GM19099 (cell line): ENCODE measurements around the gene RIMKLB.

ENCODE experiments used
- POLR2A ChIP-seq: IDR thresholded peaks from 3 replicates; pipeline ENCODE4 v1.6.1; 2011; ENCODE audit warnings: low read depth; ENCODE audit not compliant: insufficient read length; ENCODE audit errors: extremely low read depth

RIMKLB gene

DNA sequence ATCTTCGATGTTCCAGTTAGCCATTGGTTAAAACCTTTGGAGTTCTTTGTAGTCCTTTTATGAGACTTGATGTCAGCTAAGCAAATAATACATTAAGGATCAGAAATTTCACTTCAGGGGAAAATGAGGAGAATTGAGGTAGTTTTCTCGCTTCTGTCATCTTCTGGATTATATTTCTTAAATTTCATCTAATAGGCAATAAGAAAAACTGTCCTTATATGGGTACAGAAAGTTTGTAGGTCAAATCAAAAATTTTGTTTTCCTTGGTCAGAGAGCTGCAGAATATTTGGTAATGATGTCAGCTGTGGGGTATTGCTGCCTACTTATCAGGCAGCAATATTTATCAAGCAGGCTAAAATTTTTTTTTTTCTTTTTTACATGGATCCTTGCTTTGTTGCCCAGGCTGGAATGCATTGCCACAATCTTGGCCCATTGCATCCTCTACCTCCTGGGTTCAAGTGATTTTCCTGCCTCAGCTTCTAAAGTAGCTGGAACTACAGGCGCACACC is 37.1 kb downstream of the RIMKLB start:
- no peak for TF ChIP-seq POLR2A

DNA sequence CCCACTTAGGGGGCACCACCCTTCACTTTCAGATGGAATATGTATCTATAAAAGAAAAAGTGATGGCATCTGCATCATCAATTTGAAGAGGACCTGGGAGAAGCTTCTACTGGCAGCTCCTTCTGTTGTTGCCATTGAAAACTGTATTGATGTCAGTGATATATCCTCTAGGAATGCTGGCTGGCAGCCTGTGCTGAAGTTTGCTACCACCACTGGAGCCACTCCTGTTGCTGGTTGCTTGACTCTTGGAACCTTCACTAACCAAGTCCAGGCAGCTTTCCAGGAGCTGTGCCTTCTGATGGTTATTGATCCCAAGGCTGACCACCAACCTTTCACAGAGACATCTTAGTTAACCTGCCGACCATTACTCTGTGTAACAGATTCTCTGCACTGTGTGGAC is 44.7 kb downstream of the RIMKLB start:
- TF ChIP-seq POLR2A: no peak

DNA sequence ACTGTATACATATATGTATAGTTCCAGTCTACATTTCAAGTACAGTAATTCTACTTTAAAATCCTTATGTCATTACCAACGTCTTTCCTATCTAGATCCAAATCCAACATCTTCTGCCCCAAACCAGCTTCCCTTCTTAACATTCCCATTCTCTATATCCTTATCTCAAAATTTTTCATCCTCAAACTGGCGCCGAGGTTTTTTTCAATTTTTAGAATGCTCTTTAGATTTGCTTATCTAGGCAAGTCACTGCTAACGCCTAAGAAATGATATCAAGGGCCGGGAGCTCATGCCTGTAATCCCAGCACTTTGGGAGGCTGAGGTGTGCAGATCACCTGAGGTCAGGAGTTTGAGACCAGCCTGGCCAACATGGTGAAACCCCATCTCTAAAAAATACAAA is 48.3 kb downstream of the RIMKLB start:
- no peak for TF ChIP-seq POLR2A

DNA sequence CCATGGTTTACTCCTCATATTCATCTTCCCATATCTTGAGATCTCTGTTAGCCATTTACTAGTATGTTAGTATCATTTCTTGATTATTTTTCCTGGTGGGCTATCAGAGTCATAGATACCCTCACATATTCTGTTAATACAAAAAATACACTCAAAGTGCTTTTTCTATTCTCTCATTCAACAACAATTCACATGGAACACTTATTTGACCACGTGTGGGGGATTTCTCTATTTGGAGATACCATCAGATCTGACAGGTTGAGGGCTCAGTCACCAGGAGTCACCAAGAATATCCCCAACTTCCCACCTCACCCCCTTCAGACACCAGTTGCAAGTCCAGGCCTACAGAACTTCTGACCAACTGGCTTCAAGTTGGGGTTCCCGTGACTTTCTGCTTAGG is 72.7 kb downstream of the RIMKLB start:
- no peak for TF ChIP-seq POLR2A

DNA sequence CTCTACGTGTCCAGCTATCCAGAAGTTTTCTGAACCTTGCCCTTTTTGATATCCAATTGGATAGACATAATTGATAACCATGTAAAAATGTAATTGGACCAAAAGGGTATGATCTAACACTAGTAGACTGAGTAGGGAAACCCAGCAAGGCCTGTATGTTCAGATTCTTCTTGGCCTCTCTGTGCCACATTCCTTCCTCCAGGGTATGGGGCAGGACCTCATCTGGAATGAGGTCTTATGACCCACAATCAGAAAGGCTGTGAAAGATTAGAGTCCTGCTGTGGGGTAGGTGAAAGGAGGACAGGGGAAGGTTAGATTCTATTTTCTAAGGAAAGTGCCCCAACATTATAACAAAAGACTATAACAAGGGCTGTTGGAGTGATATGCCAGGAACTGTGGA is 73.3 kb downstream of the RIMKLB start:
- TF ChIP-seq POLR2A: no peak

DNA sequence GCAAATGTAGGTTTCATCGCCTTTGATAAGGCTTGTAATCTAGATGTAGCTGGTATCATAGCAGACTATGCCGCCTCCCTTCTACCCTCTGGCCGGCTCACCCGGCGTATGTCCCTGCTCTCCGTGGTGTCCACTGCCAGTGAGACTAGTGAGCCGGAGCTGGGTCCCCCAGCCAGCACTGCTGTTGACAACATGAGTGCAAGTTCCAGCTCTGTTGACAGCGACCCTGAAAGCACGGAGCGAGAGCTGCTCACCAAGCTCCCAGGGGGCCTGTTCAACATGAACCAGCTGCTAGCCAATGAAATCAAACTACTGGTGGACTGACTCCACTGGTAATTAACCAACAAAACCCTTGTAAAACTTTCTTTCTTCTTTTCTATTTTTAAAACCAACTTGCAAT is 75.7 kb downstream of the RIMKLB start:
- TF ChIP-seq POLR2A: no peak

DNA sequence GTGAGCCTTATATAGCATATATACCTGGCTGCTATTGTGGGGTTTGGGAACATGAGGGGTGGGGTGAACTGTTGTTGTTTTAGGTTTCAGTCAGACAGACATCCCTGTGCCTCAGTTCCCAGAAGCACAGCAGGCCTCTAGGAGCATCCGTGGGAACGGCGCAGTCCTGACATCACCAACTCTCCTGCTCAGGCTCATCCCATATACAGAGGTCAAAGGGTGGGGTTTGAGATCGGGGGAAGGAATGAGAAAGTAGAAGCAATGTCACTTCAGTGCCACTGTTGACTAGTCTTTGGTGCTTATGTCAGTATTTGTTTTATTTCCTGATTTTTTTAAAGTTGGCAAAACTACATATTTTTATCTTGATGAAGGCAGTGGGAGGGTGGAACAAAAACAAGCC is 81.5 kb downstream of the RIMKLB start:
- no peak for TF ChIP-seq POLR2A

DNA sequence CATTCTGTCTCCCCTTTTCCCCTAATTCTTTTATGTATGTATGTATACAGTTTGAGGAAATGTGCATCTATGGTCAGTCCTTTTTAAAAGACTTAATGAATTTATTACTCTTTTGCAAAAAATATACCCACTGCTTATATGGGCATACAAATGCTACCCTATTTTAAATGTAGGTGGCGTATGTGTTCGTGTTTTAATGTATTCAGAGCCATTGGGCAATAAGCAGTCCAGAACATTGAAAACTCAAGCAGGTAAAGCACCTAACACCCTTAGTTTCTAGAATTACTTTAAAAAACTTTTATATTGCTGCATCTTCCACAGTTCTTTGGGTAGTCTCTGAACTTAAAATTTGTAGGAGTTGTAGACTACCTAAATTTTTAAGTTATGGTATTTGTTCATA is 82.1 kb downstream of the RIMKLB start:
- TF ChIP-seq POLR2A: no peak

DNA sequence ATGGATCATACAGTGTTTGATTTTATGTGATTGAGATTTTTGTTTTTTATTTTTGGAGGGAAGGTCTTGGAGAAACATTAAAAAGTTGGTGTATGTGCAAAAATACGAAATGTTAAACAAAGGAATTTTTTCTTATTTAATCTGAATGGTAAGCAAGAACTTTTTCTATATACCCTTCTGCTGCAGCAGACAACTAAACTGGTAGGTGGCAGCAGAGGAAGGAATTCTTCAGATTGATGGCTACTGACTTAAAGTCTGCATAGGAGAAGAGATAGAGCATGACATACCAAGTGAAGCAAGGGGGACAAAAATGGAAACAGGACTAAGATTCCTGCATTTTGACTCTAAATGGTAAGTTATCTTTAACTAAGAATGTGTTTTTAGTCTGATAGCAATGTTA is 82.6 kb downstream of the RIMKLB start:
- TF ChIP-seq POLR2A: no peak

DNA sequence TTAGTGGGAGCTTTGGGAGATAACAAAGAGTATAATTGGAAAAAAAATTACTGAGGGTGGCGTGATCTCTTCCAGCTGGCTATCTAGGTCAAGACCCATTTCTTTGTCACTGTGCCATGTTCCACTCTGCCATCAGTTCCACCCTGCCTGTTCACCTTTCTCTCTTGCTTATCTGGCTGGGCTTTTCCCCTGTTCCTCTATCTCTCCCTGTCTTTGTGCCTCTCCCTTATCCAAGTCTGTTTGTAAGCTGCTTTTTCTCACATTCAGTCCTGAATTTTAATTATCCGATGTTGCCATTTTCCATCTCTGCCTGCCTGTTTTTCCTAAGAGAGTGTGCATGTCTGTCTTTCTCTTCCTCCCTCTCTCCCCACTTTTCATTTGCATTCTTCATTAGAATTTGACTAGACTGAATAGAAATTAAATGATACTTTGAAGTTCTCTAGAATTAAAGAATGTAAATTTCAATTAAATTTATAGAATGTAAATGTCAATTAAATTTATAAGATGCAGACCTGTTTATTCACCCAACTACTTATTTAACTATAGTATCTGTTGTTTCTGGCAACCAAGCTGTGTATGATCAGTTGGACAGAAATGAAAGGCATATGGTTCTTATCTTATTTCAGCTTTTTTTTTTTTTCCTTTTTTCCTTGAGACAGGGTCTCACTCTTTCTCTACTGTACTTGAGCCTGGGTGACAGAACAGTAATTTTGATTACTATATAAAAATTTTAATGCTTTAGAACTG is 83.8 kb downstream of the RIMKLB start:
- TF ChIP-seq POLR2A: no peak

DNA sequence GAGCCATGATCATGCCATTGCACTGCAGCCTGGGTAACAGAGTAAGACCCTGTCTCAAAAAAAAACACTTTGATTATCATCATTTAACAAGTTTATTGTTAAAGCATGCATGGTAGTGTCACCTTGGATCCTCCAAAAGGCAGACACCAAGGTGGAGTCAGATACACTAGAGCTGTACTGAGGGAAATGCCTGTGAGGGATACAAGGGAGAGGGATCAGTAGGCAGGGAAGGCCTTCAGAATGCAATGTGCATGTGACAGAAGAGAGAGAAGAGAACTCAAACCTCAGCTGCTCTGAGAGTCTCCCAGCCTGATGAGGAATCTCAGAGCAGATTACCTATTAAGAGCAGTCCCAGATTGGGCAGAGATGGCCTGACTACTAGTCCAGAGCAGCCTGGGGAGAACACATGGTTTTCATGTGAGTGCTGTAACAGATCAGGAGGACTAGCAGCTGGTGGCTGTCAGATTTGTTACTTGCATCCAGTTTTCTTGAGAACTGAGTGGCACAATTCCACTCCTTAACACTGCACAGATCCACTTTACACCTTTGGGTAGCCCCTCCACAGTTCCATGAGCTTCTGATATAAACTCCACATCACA is 86.6 kb downstream of the RIMKLB start:
- TF ChIP-seq POLR2A: no peak

DNA sequence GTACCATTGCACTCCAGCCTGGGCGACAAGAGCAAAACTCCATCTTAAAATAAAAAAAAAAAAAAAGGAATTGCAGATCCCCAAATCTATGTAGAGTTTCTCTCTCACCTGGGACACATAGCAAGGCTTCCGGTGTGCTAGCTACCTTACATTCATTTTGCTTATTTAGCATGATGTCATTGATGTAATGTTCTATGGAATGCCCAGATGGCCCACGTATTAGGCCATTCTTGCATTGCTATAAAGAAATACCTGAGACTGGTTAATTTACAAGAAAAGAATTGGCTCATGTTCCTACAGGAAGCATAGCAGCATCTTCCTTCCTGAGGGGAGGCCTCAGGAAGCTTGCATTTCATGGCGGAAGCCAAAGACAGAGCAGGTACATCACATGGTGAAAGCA is 87.7 kb downstream of the RIMKLB start:
- TF ChIP-seq POLR2A: no peak

DNA sequence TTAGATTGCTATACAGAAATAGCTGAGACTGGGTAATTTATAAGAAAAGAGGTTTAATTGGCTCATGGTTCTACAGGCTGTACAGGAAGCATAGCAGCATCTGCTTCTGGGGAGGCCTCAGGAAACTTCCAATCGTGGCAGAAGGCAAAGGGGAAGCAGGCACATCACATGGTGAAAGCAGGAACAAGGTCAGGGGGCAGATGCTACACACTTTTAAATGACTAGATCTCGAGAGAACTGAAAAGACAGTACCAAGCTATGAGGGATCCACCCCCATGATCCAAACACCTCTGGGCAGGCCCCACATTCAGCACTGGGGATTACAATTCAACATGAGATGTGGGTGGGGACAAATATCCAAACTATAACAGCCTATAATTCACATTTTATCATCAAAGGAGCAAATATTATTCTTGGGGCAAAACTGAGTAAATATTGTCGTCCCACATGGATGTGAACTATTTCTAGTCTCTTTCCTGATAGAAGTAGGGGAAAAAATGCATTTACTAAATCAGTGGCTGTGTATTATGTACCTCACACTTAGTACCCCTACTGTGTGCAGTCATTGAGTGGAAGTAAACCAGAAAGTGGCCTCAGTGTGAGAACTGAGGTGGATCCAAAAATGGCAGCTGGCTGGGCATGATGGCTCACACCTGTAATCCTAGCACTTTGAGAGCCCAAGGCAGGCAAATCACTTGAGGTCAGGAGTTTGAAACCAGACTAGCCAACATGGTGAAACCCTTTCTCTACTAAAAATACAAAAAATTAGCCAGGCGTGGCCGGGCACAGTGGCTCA is 99.2 kb downstream of the RIMKLB start:
- TF ChIP-seq POLR2A: no peak

DNA sequence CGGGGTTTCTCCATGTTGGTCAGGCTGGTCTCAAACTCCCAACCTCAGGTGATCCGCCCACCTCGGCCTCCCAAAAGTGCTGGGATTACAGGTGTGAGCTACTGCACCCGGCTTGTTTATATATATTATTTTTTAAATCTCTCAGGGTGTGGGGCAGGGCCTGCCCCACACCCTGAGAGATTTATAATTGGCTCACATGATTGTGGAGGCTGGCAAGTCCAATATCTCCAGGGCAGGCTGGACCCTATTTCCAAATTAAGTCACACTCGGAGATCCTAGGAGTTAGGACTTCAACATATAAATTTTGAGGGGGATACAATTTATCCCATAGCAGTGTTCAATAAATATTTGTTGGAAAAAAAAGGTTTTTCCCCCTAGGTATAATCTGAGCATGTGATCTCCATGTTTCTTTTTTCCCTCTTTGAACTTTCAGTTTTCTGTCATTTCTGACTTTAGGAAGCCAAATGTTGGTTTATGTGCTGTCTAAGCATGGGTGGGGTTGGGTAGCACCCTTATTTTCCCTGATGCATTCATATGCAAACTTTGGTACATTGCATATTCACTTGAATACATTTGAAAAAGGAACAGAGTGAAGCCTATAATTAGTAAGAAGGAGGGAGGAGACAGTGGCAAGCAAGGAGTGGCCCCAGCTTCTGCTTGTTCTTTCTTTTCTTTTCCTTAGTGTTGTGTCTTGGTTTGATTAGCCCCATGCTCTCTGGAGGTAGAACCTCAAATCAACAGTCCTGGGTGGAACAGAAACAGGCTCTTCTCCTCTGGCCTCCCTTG is 116.0 kb downstream of the RIMKLB start:
- no peak for TF ChIP-seq POLR2A

DNA sequence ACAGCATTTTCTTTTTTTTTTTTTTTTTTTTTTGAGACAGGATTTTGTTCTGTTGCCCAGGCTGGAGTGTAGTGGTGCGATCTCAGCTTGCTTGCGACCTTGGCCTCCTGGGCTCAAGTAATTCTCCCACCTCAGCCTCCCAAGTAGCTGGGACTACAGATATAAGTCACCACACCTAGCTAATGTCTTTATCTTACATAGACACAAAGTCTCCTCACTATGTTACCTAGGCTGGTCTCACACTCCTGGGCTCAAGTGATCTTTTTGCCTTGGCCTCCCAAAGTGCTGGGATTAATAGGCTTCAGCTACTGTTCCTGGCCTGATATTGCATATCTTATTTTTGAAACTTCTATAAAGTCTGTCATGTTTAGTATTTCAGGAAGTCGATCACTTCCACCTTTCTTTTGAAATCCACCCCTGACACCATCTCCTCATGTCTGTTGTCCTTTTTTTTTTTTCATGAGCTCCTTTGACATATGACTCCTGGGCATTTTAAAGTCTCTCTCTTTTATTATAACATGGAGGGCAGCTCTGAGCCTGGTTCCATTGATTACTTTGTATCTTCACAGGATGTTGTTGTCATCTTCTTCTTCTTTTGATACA is 118.8 kb downstream of the RIMKLB start:
- TF ChIP-seq POLR2A: no peak

DNA sequence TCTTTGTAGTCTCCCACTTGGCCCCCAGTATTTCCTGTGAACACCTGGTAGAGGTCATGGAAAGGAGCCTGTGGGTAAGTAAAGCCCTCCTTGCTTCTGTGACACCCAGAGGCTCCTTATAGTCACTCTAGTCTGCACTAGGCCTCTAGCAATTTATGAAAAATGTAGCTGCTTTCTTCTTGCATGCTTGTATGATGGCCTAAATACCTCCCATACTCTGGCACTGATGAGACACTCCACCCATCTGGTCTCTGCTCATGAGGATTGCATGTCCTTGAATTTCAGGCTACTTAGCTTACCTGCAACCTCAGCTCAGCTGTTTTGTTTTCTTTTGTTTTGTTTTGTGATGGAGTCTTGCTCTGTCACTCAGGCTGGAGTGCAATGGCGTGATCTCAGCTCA is 120.1 kb downstream of the RIMKLB start:
- no peak for TF ChIP-seq POLR2A
